Measurements from ENCODE around the gene BFSP2.

BFSP2 gene

DNA sequence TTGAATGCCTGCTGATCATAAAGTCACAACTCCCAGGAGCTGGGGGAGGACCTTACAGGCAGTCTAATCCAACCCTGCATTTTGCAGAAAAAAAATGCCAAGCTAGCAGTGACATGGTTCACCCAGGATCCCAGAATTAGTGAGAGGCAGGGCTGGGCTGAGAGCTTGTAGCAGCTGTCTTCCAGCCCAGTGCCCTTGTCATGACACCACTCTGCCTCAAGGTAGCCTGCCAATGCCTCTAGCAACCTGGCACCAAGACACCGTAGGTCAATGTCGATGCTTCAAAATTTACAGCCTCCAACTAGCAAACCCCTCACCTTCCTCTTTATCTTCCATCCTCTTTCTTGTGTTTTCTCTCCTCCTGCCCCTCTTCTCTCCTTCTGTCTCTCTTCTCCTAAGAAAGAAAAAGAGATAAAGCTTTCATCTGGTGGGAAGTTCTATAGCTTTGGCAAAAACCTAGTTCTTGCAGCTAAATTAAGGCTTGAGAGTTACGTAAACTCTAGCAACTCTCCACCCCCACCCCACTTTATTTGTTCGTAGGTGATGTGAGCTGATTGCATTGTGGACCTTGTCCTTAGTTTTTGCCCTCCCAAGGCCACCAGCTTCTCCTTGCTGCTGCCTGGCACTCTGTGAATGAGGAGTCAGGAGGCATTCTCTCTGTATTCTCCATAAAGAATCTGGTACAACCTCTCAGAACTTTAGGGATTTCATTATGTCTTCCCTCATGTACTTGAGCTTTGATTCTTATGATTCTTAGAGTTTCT, 18.3 kb upstream of the BFSP2 start:
- in situ Hi-C loops (cut with HindIII; ENCODE audit: low sequenced_read_pairs): no loop called here

DNA sequence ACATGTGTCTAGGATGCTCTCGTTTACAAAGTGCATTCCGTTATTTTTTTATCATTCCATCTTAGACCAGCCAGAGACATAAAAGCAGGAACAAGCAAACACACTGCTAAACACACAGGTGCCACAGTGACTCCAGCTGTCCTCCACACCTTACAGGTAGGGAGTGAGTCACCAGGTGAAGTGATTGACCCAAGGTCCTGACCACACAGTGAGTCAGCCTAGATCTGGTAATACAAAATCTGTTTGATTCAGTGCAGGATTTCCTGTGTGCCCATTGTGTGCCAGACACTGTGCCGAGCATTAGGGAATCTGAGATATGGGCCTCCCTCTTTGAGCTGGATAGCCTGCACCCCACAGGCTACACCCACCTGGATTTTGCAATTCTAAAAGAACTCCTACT, 16.7 kb upstream of the BFSP2 start:
- in situ Hi-C loops (cut with HindIII; ENCODE audit: low sequenced_read_pairs): no loop called here

DNA sequence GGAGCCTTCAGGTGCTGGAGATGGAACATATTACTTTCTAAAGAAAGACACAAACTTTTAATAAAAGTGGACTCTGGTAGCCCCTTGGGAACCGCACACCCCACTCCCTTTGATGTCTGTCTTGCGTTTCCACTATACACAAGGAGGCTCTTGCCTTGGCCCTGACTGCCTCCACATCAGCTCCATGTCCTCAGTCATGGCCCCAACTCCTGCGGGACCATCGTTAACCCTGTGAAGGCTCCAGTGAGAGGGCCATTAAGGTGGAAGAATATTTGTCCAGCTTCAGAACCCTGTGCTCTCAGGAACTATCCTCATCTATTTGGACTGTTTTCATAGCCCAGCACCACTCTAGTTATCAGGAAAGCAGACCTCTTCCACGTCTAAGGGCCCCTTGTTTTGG, 16.1 kb upstream of the BFSP2 start:
- in situ Hi-C loops (cut with HindIII; ENCODE audit: low sequenced_read_pairs): no loop called here

DNA sequence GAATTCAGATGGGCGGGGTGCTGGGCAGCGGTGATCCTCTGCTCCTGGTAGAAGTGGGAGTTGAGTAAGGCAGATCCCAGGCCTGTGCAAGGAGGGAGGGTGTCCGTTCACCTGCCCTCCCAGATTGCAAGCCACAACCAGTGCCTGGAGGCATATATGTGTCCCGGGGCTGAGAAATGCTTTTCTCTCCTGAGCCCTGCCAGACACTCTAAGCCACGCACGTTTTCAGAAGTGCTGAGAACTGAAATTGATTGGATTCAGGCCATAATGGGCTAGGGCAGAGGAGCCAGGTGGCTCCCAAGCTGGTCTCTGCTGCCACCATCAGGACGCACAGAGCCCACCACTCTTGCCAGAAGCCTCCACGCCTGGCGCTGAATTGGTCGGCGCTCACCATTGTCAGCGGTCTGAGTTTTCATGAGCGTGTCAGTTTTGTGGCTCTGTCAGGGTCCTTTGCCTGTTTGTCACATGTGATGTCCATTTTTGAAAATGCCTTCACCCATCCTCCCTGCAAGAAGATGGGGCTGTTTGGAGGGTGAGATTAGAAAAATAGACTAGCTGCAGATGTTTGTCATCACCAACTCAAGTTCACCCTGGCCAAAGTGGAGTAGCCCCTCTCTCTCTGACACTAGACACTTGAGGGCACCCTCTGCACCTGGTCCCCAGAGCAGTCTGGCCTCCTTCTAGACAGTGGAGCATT, 15.4 kb upstream of the BFSP2 start:
- in situ Hi-C loops (cut with HindIII; ENCODE audit: low sequenced_read_pairs): no loop called here

DNA sequence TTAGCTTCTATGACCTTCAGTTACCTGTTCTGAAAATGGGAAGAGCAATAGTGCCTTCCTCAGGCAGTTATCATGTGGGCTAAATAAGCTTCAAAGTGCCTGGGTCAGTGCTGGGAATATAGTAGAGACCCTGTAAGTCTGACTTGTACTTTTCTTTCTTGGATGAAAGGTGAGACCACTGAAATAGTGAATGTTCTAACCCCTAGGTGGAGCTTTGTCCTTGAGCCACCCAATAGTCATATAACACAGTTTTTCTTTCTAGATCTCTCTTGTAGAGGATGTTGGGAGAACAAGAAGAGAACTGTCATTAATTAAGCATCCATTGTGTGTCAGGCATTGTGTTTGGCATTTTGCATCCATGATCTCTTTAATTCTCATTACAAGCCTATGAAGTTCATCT, 13.0 kb upstream of the BFSP2 start:
- in situ Hi-C loops (cut with HindIII; ENCODE audit: low sequenced_read_pairs): no loop called here

DNA sequence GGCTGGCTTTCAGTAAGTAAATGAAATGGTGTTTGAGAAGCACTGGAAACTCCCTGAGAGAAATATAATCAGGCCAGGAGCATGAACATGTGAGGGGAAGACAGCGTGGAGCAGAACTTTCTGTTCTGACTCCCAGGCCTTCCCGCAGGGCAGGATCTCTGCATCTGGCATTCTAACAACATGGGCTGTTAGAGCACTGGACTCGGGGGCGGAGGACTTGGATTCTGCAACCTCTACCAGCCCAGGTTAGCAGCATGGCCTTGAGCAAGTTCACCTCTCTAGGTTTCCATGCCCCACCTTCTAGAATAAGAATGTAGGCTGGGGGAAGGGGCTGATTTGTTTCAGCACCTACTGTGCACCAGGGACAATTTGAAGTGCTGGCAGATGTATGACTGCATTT, 12.5 kb upstream of the BFSP2 start:
- in situ Hi-C loops (cut with HindIII; ENCODE audit: low sequenced_read_pairs): no loop called here

DNA sequence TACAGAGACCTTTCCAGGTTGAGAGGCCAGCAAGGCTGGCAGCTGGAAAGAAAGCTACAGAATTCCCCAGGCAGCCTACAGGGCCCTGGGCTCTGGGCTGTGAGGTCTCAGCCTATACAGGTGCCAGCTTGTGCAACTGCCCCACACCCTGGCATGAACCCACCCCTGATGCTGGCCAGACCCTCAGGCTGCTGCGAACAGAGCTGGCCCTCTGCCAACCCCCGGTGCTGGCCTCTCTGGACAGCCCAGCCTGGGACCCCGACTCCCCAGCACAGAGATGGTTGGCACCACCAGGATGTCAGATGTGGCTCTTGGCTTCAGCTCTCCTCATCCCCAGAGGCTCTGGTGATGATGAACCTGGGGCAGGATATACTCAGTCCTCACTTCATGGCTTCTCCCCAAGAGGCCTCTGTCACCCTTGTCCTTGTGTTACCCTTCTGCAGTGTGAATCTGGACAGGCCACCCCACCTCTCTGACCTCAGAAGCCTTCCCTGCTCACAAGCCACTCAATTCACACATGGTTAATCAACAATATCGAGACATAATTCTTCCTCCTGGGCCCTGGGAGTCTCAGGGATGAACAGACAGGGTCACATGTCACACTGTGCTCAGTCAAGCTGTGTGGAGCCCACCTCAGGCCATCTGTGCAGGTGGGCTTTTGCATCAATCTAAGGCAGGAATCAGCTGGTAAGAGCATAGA, 11.0 kb upstream of the BFSP2 start:
- in situ Hi-C loops (cut with HindIII; ENCODE audit: low sequenced_read_pairs): no loop called here

DNA sequence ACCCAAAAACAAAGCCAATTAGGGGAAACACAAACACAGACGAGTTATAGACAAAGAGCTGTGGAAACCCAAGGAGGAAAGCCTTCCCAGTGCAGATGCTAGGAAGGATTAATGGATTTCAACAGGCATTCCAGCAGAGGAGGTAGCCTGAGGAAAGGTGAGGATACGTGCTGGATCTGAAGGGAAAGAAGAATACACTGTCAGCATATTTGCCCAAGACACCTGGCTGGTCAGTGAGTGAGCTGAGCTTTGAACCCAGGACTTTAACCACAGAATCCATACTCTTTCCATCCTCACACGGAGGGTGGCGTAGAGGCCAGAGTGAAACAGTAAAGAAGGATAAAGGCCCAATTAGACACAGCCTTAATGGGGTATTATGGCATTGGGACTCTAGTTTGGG, 9.1 kb upstream of the BFSP2 start:
- in situ Hi-C loops (cut with HindIII; ENCODE audit: low sequenced_read_pairs): no loop called here

DNA sequence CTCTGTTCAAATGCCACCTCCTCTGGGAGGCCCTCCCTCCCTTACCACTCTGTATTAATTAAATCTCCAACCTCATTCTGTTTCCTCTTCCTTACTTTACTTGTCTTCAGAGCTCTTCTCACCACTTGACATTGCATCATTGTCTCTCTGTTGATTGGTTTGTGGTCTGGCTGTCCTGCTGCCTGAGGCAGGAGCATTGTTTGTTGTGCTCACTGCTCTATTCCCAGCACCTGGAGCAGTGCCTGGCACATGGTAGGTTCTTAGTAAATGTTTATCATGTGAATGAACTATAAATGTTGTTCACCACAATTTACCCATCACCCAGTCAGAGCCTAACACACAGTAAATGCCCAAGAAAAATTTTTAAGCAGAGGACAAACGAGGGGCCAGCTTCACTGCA, 6.7 kb upstream of the BFSP2 start:
- in situ Hi-C loops (cut with HindIII; ENCODE audit: low sequenced_read_pairs): no loop called here

DNA sequence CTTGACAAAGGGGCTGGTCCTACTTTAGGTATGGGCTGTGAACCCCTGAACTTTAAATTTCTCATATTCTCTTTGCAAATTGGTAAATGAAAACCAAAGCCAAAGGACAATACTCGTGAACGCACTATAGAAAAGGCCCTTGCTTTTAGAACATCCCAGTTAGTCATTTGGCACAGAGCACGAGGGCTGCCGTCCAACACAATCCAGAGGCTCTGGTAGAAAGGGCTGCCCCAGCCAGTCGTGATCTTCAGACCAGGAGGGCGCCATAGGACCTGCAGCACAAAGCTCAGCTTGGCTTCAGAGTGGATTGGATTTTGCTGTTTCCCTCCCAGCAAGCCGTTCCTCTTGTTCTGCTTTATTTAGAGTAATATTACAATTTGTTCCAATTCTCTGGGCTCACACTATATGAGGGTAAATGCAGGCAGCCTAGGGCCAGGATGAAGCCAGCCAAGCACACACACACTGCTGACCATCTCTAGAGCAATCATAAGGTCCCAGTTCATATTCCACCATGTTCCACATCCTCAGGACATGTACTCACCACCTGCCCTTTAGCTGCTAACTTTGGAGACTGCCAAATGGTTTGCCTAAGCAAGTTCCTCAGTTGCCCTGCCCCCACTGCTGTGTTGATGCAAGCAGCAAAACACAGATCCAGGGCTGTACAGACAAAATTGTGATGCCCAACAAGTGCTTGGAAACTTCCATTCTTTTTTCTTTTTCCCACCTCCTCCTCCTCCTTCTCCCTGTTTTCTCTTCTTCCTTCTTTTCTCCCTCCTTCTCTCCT, 6.0 kb upstream of the BFSP2 start:
- in situ Hi-C loops (cut with HindIII; ENCODE audit: low sequenced_read_pairs): no loop called here

DNA sequence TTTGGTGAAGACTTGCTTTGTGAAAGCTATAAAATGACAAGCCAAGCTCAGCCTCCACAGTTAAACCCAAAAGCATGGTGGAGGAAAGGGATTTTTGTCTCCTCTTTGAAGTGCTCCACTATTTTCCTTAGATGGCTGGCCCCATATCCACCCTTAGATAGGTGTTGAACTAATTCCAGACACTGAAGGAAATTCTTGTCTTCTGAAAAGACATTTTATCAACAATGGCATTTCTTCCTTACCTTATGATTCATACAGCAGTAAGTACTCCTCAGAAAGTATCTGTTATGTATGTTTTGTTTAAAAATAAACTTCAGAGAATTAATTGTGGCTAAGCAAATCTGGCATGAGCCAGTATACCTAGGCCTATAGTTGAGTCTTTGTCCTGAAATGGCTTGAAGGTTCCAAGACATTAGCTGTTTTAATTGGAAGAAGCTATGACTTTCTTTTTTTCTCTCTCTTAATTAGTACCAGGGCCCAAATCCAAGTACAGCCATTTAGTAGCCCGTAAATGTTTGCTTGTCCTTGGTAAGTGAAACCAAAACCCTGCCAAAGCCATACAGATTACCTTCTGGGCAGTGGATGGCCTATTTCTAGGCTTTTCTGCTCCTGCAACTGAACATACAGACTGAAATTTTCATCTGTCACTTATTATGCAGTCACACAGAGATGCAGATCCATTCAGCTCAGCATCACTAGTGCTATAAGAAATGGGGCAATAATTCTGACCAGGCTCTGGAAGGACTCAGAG, 5.1 kb upstream of the BFSP2 start:
- in situ Hi-C loops (cut with HindIII; ENCODE audit: low sequenced_read_pairs): no loop called here

DNA sequence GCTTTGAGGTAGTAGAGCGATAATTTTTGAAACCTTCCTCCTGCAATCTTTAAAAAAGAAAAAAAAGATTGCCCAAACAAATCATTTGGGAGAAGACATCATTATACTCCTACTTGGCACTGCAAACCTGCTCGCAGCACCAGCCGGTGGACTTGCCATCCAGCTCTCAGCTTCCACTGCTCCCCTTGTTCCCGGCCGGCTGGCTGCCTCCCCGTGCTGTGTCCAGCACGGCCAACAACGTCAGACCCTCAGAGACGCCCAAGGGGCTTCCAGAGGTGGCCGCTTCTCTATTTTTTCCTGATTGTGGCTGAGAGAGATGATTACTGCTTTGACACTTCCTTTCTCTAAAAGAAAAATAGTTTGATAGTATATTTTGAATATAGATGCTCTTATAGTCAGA, 3.0 kb upstream of the BFSP2 start:
- in situ Hi-C loops (cut with HindIII; ENCODE audit: low sequenced_read_pairs): no loop called here

DNA sequence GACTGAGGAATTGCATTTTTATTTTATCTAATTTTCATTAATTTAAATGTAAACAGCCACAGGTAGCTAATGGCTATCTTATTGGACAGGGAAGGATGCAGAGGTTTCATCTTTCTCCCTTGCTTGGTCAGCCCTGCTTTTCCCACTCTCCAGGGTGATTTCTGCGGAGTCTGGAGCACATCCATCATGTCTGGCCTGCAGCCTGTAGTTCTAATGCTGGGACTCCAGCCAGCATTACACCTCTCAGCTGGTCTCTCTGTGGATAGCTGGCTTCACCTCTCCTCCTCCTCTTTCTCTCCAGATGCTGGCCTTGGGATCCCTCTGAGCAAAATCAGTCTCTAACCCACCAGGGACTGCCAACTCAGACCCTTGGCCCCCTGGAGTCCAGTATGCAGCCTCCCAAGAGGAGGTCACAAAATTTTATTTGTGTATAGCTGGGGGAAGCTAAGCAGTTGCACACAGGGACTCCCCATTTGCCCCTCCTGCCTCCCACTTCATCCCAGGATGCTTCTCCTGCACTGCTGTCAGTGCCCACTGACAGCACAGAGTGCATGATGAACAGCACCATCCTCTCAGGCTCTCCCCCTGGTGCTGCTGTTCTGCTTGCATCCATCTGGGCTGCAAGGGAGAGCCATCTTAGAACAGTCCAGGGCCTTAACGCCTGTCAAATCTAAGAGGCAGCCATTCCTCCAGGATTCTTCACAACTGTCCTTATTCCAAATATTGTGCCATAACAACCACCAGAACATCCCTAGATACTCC, 1.7 kb downstream of the BFSP2 start:
- in situ Hi-C loops (cut with HindIII; ENCODE audit: low sequenced_read_pairs): no loop called here

DNA sequence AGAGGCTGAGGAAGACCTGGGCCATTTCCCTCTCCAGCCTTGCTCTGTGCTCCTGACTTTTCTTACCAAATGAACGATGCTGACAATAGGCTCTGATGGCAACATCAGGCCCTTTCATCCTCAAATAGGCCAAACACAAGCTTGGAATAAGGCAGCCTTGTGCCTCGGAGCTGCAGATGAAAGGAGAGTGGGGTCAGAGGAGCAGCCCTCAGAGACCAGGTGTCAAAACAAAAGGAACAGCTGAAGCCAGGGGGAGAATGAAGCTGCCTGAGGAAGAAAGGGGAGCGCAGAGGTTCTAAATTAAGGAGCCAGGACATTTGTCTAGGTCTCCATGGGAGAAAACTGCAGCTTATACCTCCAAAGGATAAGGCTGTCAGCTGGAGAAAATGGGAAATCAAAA, 5.1 kb downstream of the BFSP2 start:
- in situ Hi-C loops (cut with HindIII; ENCODE audit: low sequenced_read_pairs): no loop called here

DNA sequence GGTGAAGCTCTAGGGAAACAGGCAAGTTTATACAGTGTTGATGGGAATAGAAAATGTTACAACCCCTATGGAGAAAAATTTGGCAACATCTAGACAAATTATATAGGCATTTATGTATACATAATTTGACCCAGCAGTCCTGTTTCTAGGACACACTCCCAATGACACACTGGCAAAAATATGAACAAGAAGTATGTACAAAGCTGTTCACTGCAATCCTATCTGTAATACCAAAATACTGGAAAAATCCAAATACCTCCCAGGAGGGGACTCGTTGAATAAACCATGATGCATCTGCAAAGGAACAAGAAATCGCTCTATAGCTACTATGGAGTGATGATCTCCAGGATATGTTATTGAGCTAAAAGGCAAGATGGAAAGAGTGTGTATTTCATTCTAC, 8.5 kb downstream of the BFSP2 start:
- in situ Hi-C loops (cut with HindIII; ENCODE audit: low sequenced_read_pairs): no loop called here

DNA sequence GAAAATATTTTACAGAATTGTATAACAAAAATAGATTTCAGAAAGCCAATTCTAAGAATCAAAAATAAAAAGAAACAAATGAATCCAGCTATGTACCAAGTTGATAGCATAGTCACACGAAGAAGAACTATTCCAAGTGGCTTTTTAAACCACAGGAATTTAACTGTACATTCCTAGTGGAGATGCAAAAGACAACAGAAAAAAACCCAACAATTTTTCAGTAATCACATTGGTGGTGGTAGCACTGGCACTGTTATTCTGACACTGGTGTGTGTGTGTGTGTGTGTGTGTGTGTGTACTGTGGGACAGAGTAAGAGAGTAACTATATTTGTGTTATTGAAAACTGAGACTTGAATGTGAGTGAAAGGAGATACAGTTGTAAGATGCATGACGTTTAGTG, 9.1 kb downstream of the BFSP2 start:
- in situ Hi-C loops (cut with HindIII; ENCODE audit: low sequenced_read_pairs): no loop called here

DNA sequence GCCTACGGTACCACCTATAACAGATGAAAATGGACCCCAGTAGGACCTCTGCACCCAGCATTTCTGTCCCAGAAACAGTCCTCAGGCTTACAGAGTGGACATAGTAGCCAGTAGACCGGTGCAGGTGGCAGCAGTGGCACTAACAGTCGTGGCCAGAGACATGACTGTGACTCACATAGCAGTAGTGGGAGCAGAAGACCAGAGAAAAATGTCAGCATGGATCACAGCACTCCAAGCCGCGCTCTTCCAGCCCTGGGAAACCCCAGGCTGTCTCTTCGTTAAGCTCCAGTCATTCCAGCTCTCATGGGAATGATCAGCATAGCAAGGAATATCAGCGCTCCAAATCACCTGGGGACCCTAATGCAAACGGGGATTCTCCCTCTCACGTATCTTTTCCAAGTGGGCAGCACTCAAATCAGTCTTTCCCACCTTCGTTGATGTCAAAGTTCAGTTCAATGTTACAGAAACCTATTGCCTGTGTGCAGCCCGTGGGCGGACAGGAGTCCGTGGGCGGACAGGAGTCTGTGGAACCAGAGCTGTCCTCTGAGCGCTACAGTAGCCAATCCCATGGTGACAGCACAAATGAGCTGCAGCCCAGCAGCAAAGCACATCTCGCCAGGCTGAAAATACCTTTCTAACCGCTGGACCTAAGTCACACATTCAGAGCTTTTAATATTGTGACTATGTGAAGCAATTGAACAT, 10.5 kb downstream of the BFSP2 start:
- in situ Hi-C loops (cut with HindIII; ENCODE audit: low sequenced_read_pairs): no loop called here

DNA sequence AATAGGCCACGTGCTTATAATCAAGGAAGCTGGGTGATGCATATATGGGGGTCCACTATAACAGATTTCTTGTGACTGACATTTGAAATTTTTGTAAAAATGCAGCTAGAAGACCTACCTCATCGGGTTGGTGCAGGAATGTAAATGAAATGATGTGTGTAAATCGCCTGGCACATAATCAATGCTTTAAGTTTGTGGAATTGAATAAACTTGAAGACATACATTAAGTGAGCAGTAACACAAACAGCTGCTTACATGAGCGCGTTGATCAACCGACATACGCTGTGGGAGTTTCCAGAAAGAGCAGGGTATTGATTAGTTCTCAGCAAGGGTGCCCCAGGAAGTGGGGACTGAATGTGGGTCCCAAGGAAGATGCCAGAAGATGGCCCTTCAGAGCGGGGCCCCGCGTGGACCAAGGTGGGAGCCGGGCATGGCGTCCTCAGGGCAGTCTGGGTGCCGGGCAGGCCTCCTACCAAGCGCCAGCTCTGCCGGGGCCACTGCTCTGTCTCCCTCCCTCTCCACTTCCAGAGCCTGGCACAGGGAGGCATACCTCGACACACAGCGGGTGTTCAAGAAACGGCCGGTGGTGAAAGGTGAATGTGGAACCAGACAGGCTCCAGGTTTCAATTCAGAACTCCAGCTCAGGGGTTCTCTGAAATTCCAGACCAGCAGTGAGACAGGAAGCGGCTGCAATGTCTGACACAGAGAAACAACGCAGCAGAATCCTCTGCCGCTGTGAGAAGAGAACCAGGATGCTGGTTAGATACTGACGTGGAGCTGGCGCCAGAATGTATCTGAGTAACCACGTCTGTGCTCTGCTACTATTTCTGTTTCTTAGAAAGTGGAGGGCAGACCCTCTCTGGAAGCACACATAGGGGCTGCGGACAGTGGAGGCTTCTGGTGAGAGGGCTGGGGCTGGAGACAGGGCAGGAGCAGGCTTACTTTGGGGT, 12.6 kb downstream of the BFSP2 start:
- in situ Hi-C loops (cut with HindIII; ENCODE audit: low sequenced_read_pairs): no loop called here

All from DLD1 (cell line).